Stimulated activated CD8-positive, alpha-beta memory T cell treated with anti-CD3 and anti-CD28 coated beads, Interleukin-4, amount 100 ng/mL, for 48 hours (primary cell): ENCODE results near the gene ZNF217.
A peak's percentile ranks its signal among the peaks of the same experiment; 100 is the strongest.
"Not testable (repeated sequence)": the region's sequence is repeated elsewhere in the genome, so short reads cannot be mapped to it uniquely, and the experiment has no call there.

ENCODE experiments used
- DNase-seq: peaks from one replicate; pipeline ENCODE4 v3.0.0-alpha.2; 2020

Gene ZNF217

DNA sequence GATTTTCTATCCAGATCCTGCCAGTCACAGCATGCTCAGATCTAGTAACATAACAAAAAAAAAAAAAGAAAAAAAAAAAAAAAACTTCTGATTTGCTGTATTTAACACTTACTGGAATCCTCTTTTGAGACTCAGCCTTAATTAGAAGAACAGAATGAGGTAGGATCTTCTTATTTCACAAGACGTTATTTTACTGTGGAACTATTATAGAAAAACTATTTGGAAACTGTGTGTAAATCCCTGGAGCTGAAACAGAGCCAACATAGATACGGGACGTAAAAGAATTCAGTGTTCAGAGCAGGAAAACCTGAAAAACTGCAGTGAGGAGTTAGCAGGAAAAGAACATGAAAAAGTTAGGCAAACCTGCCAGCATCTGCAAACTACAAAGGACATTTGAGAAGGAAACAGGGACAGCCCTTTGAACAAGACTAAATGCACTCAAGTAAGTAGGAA, 3.4 kb upstream of the ZNF217 start:
- no peak for DNase-seq

DNA sequence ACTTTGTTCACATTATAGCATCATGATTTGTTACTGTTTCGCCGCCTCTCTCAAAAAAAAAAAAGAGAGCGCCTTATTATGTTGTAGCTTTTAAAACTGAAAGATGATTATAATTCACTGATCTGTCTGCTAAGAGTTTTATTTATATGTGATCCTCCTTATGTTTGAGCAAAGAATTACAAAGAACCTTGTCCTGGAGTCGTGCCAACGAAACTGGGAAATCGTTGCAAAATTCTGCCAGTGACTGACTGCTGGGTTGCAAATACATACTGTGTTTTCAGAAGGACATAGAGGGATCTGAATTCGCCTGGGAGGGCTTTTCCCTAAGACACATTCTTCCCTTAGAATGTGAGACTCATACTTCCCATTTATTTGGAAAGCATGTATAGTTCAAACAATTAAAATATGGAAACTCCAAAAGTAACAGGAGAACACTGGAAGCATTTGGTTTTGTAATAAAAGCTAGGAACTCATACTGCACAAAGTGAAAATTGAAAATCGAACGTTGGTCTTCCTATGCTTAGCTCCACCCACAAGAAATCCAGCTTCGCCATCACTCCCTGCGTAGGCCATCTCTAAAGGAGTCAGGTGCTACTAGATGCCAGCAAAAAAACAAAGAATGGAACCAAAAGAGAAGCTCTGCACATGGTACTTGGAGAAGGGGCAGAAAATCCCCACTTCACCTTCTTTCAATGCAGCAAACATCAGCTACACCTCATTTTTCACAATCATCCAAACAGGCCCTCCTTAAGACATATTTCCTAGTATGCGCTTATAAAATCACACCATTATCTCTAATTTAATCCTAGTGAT, 2.8 kb upstream of the ZNF217 start:
- DNase-seq: not testable (repeated sequence)

- DNase-seq: not testable (repeated sequence)
These were observed 2.1 kb upstream of the ZNF217 start for GRCh38 chr20:53595742-53596141.

DNA sequence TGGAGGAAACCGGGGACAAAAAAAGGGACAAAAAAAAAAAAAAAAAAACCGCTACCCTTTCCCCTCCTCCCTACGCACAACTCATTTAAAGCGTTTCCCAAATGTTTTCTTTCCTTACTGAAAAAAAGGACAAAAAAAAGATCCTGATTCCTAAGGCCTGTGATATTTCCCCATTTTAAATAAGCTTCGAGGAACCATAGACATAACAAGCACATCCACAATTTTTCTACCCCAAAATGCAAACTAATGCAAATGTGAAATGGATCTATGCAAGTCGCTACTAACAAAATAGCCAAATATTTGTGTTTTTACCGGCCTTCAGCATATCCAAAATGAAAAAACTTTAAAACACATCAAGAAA, 1.4 kb upstream of the ZNF217 start:
- DNase-seq: no peak

GRCh38 chr20:53594068-53595017, 704 bp upstream of the ZNF217 start:
- peak; percentile 99 for DNase-seq

DNA sequence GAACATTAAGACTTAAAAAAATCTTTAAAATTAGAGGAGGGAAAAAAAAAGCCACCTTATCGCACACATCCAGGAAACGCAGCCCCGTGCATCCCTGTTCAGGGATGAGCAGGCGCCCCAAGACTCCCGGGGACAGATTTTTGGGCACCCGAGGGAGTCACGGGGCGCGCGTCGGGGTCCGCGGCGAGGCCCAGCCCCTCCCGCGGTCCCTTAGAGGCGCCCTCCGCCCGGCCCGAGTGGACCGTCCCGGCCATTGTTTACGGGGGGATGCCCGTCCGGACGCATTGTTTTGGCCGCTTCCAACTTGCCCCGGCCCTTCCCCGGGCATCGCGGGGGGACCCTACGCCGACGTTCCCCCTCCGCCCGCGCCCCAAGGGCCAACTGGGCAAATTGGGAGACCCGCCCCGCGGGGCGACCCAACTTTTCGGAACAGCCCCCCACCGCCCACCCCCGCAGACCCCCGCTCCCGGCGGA, 610 bp downstream of the ZNF217 start:
- DNase-seq: peak; percentile 57

- DNase-seq: peak; percentile 76
These were observed 1.1 kb downstream of the ZNF217 start for GRCh38 chr20:53592454-53592991.

DNA sequence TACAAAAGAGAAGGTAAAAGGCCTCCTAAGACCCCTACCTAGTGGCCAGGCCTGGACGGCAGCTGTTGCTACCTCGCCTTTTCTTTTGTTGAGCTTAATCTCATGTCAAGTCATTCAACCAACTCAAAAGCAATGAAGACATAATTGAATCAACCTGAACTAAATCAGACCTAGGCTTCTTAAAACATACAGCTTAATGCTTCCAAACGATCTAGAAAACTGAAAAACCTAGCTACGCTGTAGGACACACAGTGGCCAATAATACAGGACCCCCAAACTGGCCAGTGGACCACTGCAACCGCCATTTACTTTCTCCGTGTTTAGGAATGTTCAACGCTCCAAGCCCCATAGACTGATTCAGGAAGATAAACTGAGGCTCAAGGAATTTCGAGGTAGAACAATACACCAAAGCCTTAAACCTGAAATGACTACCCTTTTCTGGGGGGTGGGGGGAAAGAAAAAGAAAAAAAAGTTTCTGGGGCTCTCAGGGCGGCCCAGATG, 1.6 kb downstream of the ZNF217 start:
- not testable (repeated sequence) for DNase-seq

GRCh38 chr20:53591206-53591741, 2.4 kb downstream of the ZNF217 start:
- DNase-seq: not testable (repeated sequence)

DNA sequence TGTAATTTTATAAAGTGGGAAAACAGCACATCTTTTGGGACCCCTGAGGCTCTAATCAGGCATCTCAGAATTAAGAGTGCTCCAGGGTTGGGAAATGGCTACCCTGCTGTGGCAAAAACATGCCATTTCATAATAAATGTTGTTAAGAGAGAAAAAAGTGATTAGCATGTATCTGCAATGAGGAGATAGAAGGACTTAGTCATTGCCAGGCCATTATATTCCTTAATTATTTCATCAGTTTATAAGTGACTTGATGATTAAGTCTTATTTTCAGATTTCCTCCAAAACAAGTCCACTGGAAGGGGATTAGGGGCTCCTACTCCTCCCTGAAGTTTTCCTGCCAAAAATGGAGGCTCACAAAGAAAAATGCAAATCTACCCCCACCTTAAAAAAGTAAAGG, 3.0 kb downstream of the ZNF217 start:
- not testable (repeated sequence) for DNase-seq

DNA sequence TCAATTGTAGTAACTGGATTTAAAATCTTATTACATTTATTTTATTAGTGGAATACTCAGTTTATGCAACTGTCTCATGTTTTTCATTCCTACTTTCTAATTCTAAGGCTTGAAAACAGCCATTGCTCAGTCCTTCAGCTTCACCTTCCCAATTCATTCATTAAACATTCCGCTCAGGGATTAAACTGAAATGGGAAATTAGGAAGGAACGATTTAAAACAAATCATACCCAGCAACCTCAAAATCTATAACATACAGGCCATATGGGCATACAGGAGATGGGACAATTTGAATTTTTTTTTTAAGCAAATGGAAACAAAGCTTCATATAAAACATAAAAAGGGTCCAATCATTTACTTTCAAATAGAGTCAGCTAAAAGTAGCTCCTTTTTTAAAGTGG, 3.5 kb downstream of the ZNF217 start:
- DNase-seq: not testable (repeated sequence)

DNA sequence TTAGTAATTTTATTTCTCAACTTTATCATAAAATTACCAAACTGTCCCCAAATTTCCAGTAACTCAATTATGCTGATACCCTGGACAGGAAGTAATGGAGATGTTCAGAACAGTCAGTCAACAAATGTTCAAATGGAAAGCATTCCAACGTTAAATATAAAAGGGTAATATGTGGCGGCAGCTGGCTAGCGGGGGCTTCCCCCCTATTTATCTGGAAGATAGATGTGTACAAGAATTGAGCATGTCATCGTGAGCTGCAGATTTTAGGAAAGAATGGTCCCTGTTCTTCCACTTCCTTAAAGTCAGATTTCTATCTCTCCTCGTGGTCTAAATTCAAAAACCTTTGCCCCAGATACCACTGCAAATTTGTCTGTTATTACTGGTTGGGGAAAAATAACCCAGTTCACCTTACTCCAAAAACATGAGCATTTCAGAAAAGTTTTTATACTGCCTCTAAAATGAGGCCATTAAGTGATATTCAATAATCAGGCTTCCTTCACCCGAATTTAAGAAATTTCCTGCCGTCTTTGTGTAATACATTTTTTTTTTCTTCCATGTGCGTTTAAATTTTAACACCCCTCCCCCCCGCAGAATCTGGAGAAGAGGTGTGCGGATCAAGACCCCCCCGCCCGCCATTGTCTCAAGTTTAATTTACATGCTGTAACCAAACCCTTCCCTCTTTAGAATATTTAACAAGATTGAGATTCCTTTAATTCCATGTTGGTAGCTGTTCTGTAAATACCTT, 4.1 kb downstream of the ZNF217 start:
- not testable (repeated sequence) for DNase-seq

DNA sequence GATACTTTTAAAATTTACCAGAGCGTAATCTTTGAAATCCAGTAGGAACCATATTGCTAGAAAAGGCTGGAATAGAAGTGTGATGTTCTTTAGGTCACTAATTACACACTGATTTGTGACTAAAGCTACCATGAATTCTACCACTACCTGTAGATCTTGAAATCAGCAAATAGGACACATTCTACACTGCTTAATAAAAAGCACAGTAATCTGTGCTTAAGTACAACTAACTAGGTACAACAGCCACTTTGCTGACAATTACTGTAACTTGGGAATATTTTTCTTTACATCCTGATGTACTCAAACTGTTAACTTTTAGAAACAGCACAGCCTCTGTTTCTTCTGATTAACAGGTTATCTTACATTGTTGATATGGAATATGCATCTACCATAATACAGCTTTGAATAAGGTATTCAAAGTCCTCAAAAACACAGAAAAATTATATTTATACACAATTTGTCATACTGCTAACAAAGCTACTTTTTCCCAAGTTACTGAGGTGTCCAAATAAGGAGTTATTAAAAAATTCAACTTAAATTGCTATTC, 6.4 kb downstream of the ZNF217 start:
- DNase-seq: not testable (repeated sequence)

DNA sequence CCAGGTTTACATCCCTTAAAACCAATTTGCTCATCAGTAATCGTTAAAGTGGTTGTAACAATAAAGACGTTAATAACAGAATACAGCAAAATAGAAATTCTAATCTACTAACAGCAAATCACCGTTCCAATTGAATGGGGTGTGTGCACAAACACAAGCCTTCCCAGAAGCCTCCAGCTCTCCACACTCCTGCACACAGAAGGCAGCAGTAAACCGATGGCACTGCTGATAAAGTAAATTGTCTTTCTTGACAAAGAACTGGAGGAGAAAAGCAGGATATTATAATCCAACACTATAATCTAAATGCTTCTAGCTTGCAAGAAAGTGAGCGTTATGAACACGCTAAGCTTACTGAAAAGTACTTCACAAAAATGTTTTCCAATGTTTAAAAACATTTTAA, 7.0 kb downstream of the ZNF217 start:
- no peak for DNase-seq

- not testable (repeated sequence) for DNase-seq
These were observed 7.7 kb downstream of the ZNF217 start for GRCh38 chr20:53585910-53586309.

DNA sequence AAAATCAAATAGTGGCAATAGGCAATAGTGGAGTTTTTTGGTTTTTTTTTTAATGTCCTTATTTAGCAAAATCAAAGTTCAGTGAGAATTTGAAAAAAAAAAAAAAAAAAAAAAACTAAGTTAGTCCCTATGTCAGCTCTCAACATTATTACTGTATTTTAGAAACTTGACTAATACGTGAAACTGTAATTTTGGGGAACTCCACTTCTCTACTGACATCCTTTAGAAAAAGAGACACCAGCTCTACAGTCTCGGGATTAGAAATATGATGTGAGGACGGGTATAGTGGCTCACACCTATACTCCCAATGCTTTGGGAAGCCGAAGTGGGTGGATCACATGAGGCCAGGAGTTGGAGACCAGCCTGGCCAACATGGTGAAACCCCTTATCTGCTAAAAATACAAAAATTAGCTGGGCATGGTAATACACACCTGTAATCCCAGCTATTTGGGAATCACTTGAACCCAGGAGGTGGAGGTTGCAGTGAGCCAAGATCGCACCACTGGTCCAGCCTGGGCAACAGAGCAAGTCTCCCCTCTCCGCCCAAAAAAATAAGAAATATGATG, 8.6 kb downstream of the ZNF217 start:
- DNase-seq: not testable (repeated sequence)

- not testable (repeated sequence) for DNase-seq
These were observed 9.1 kb downstream of the ZNF217 start for GRCh38 chr20:53584550-53584913.

DNA sequence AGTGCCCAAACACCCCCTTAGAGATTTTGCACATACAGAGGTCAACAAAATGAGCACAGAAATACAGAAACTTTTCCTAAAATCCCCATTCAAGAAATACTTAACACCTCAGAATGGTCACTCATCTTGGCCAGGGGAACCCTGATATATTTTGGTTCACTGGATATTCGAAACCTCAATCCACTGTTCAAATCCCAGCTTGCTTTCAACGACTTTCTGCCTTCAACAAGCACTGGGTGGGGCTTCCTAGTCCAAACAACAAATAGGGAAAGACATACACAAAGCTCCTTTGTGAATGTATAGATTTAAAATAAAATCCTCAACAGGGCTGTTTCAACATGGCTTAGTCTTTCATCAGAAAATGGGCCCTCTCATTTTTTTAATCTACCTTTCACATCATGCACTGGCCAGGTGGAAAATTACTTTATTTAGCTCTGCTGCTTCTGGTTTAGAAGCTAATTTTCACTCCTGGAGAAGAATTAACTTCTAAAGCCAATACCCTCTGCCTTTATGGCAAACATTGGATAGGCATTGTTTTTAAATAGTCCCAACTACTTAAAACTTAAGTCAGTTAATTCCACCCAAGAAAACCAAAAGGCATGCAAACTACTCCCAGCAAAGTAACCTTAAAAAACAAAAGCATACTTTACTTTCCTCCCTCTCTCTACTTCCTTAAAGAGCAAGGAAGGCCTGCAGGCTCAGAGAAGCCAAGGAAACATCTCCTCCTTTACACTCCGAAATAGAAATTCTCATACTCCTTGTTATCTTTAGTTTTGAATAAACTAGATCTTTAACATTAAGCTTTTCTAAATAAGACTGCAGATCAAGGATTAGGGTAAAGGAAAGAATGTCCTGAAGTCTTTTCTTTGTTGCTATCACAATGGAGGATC, 9.7 kb downstream of the ZNF217 start:
- not testable (repeated sequence) for DNase-seq

DNA sequence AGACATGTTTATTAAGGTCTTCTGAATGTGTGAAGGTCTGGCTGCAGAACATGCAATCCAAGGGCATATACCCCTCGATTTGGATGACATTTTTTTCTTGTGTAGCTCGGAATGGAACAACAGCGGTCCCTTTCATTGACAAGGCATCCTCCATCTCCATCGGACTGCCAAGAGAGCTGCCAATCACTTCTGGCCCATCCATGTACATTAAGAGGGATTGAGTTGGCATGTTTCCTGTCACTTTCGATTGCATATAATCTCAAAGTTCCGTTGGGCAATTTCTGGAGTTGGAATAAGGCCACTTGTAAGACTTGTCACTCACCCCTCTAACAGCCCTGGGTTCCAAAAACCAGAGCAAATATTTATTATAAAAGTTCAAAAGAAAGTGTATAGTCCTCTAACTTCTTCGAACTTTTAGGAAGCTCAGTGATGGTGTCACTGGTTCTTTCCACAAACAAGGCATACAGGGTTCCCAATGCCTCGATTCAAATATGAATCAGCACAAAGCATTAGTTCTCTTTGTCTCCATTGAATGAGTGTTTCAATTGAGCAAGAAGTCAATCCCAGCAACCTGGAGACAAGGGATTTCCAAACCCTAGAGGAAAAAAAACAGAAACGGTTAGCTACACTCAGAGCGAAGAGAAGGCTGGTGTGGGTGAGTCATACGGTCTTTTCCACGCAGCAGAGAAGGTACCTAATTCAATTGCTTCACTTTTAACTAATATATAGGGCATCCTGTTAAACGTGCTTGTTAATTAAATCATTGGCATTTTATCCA, 10.9 kb downstream of the ZNF217 start:
- peak; percentile 58 for DNase-seq

DNA sequence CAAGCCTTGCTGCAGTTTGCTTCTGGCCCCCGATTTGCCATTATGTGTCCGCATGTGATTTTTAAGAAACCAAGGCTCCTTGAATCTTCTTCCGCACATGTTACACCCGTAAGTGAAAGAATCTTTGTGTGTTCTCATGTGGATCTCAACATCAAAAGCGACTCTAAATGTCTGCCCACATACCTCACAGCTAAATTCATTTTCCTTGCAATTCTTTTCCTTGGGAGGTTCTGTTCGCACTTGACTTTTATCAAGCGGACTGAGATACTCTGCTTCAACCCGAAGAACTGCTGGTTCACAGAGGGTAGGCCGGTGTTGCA, 11.4 kb downstream of the ZNF217 start:
- DNase-seq: no peak
